ENCODE measurements around the gene MCRS1. TPM values are rescaled to one million over a fixed set of nuclear protein-coding genes. Genes with fewer than 3 reads are reported as not detected.

Gene MCRS1
- total and polyA plus RNA-seq, 7 experiments from 2014 or later = 55.5 to 85.2 (median 70.3) TPM

DNA sequence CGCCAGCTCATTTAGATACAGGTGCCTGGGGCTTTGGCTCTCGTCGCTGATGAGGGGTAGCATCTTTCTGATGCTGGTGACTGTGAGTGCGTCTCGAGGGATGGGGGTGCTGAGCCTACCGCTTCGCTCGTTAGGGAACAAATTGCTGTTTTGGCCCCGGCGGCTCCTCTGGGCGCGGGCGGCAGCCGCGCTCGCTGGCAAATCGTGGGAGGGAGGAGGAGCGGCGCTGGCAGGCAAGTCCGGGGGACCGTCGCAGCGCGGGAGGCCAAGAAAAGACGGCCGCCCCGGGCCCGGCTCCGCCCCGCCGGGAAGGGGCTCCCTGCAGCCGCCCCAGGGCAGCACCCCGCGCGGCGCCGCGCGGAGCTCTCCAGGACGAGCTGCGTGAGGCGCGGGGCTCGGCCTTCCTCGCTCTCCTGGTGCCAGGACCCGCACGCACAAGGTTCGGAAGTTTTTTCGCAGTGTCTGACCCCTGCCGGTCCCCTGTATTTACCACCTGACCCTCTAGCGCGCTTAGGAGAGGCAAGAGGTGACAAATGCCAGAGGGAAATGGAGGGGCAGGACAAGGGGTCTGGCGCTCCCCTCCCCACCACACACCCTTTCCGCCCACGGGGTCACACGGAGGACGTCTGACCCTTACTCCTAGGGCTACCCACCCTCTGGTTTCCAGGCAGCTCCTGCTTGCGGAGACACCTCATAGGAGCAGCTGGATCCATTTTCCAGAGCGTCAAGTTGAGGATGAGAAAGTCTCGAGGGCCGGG, 30.0 kb downstream of the MCRS1 start:
- ChIA-PET CTCF (interaction anchor here (0.6 to 1.5 kb wide), 2 partner anchors 85 to 863 kb away, joined by 3 to 4 read pairs; partner anchors contain the start of gene LARP4), POLR2A (interaction anchor here (1.0 to 1.8 kb wide), 4 partner anchors 16 to 349 kb away, joined by 3 to 4 read pairs (median 3); partner anchors contain the start of genes PRPF40B and TUBA1A)
- ATAC-seq = peak; percentile 15
- H3K27me3 Mint-ChIP-seq = peaks cover 0 to 59% (median 6%) of the 10 kb centered on the region in 5 donors
- intact Hi-C loops (cut with micrococcal nuclease) = loop anchor here (1.0 to 5.0 kb wide), 9 partner anchors 15 to 469 kb away; partner anchors contain the start of genes MCRS1 (in 2 of the 2), PRPF40B (in 2 of the 2), RHEBL1 (in 1 of the 2) and TMBIM6 (in 1 of the 2)
- no peaks in the 10 kb centered on the region for H3K9me3 Mint-ChIP-seq
- Histone ChIP-seq H3K27ac (ENCODE audit: low read depth, low read length) (peak overlapping the region; percentile 11), H3K27me3 (ENCODE audit: control insufficient read depth in 2 of 2, insufficient read depth in 2 of 2, low read length in 2 of 2) (no peaks in the 10 kb centered on the region), H3K4me1 (ENCODE audit: control insufficient read depth in 2 of 2, insufficient read depth in 2 of 2, low read length in 2 of 2) (peaks cover 14 to 15% of the 10 kb centered on the region in 2 donors), H3K36me3 (ENCODE audit: control insufficient read depth in 2 of 3, insufficient read depth in 3 of 3, low read length in 3 of 3) (no peaks in the 10 kb centered on the region), H3K9me3 (ENCODE audit: control insufficient read depth in 2 of 3, low read length in 3 of 3) (no peaks in the 10 kb centered on the region), H3K4me3 (ENCODE audit: low read length) (peak overlapping the region; percentile 69)
- H3K4me3 Mint-ChIP-seq = peak overlapping the region; percentile 66 to 89 (median 84)
- peaks cover 10 to 30% (median 20%) of the 10 kb centered on the region in 7 donors for H3K4me1 Mint-ChIP-seq
- H3K27ac Mint-ChIP-seq = peak overlapping the region in 3 of 9 donors; percentile 21 to 81 (median 40)
- DNase-seq = peak in 4 of 9 donors; percentile 25 to 56 (median 28)
- H3K36me3 Mint-ChIP-seq = no peaks in the 10 kb centered on the region

DNA sequence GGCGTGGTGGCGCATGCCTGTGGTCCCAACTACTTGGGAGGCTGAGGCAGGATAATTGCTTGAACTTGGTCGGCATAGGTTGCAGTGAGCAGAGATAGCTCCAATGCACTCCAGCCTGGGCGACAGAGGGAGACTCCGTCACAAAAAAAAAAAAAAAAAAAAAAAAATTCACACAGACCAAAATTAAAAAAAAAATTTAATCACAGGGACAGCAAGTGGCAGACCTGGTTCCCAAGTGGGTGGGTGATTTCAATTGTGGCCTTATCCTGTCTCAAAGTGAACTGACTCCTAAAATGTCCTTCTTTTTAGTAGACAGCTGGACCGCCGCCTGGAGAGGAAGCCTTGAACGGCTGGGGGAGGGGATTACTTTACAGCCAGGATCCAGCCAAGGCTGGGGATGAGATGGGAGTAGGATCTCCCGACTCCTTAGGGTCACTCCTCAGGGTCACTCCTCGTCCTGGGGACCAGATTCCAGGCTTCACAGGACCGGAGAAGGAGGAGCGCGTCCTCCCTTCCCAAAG, 30.7 kb downstream of the MCRS1 start:
- DNase-seq (no peak), ATAC-seq (no peak)
- Mint-ChIP-seq H3K36me3 (no peaks in the 10 kb centered on the region), H3K27ac (peak overlapping the region in 2 of 9 donors; percentile 40 to 77), H3K9me3 (no peaks in the 10 kb centered on the region), H3K4me3 (peak overlapping the region; percentile 66 to 89 (median 82)), H3K4me1 (peaks cover 9 to 28% (median 20%) of the 10 kb centered on the region in 7 donors), H3K27me3 (peaks cover 0 to 59% (median 6%) of the 10 kb centered on the region in 5 donors)
- no peaks in the 10 kb centered on the region for H3K36me3 ChIP-seq (ENCODE audit: control insufficient read depth in 2 of 3, insufficient read depth in 3 of 3, low read length in 3 of 3)
- peak overlapping the region; percentile 69 for H3K4me3 ChIP-seq (ENCODE audit: low read length)
- H3K4me1 ChIP-seq (ENCODE audit: control insufficient read depth in 2 of 2, insufficient read depth in 2 of 2, low read length in 2 of 2) = peaks cover 14 to 15% of the 10 kb centered on the region in 2 donors
- no peaks in the 10 kb centered on the region for H3K9me3 ChIP-seq (ENCODE audit: control insufficient read depth in 2 of 3, low read length in 3 of 3)
- intact Hi-C loops (cut with micrococcal nuclease) = loop anchor here in 1 of 2 donors (5.0 kb wide), 1 partner anchor 85 kb away; the partner anchor contains the start of gene PRPF40B
- H3K27me3 ChIP-seq (ENCODE audit: control insufficient read depth in 2 of 2, insufficient read depth in 2 of 2, low read length in 2 of 2) = no peaks in the 10 kb centered on the region
- POLR2A ChIA-PET = interaction anchor here (0.7 to 1.8 kb wide), 7 partner anchors 10 to 571 kb away, joined by 3 to 4 read pairs (median 3); partner anchors contain the start of genes PRPF40B and TUBA1A
- no peak overlapping the region for H3K27ac ChIP-seq (ENCODE audit: low read depth, low read length)
- CTCF ChIA-PET = interaction anchor here (0.6 to 1.5 kb wide), 2 partner anchors 85 to 863 kb away, joined by 3 to 4 read pairs; partner anchors contain the start of gene LARP4

DNA sequence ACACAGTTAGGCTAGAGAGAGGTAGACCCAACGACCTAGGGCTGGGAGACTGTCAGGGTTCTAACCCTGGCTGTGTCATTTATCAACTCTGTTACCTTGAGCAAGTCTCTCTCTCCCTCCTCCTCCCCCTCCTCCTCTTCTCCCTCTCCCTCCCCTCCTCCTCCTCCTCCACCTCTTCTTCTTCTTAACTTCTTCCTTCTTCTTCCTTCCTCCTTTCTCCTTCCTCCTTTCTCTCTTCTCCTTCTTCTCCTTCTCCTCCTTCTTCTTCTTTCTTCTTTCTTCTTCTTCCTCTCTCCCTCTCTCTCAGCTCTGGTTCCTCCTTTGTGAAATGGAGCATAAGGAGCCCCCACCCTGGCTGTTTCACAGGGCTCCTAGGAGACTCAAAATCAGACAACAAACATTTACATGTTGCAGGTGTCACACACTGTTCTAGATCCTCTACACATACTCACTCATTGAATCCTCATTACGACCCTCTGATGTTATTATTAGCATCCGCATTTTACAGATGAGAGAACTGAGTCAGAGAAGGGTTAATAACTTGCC, 31.3 kb downstream of the MCRS1 start:
- Mint-ChIP-seq H3K4me3 (peak overlapping the region; percentile 9 to 86 (median 78)), H3K36me3 (no peaks in the 10 kb centered on the region), H3K27me3 (peaks cover 0 to 56% (median 6%) of the 10 kb centered on the region in 5 donors), H3K4me1 (peaks cover 9 to 26% (median 16%) of the 10 kb centered on the region in 7 donors), H3K27ac (no peak overlapping the region), H3K9me3 (no peaks in the 10 kb centered on the region)
- ChIA-PET POLR2A (interaction anchor here (0.7 to 1.4 kb wide), 4 partner anchors 9 to 571 kb away, joined by 3 read pairs; no protein-coding TSS in a partner anchor), CTCF (interaction anchor here (1.0 kb wide), 1 partner anchor 178 kb away, joined by 3 read pairs; no protein-coding TSS in a partner anchor)
- Histone ChIP-seq H3K27ac (ENCODE audit: low read depth, low read length) (no peak overlapping the region), H3K4me1 (ENCODE audit: control insufficient read depth in 2 of 2, insufficient read depth in 2 of 2, low read length in 2 of 2) (peaks cover 14 to 15% of the 10 kb centered on the region in 2 donors), H3K4me3 (ENCODE audit: low read length) (no peak overlapping the region), H3K27me3 (ENCODE audit: control insufficient read depth in 2 of 2, insufficient read depth in 2 of 2, low read length in 2 of 2) (no peaks in the 10 kb centered on the region), H3K36me3 (ENCODE audit: control insufficient read depth in 2 of 3, insufficient read depth in 3 of 3, low read length in 3 of 3) (no peaks in the 10 kb centered on the region), H3K9me3 (ENCODE audit: control insufficient read depth in 2 of 3, low read length in 3 of 3) (no peaks in the 10 kb centered on the region)
- no peak for DNase-seq
- intact Hi-C loops (cut with micrococcal nuclease) = loop anchor here in 1 of 2 donors (5.0 kb wide), 1 partner anchor 86 kb away; the partner anchor contains the start of gene PRPF40B
- ATAC-seq = no peak

DNA sequence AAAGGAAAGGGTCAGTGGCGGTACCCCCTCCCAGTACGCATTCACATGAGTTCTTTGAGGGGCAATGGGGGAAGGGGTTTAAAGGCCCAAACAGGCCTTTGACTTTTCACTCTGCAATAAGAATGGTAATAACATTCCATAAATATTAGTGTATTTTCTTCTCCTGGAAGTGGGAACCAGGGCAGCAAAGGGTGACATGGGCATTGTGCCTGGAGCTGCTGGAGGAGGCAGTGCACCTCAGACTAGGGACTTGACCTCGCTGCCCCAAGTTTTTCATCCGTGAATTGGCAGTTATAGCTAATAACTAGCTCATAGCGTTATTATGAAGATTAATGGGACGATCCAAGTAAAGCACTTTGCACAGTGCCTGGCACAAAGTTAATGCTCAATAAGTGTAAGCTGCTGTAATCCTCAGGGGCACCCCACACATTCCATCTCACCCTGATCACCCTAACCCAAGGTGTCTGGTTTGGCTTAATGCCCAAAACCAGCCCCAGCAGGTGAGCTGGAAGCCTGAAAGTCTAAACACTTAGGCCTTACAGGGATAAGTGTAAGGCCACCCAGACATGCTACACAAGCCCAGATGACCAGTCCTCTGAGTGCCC, 31.9 kb downstream of the MCRS1 start:
- Mint-ChIP-seq H3K27me3 (peaks cover 0 to 51% (median 6%) of the 10 kb centered on the region in 5 donors), H3K27ac (no peak overlapping the region), H3K4me1 (peaks cover 9 to 21% (median 13%) of the 10 kb centered on the region in 7 donors), H3K9me3 (no peaks in the 10 kb centered on the region), H3K4me3 (no peak overlapping the region), H3K36me3 (no peaks in the 10 kb centered on the region)
- Histone ChIP-seq H3K4me1 (ENCODE audit: control insufficient read depth in 2 of 2, insufficient read depth in 2 of 2, low read length in 2 of 2) (peaks cover 14 to 15% of the 10 kb centered on the region in 2 donors), H3K36me3 (ENCODE audit: control insufficient read depth in 2 of 3, insufficient read depth in 3 of 3, low read length in 3 of 3) (no peaks in the 10 kb centered on the region), H3K27ac (ENCODE audit: low read depth, low read length) (no peak overlapping the region), H3K9me3 (ENCODE audit: control insufficient read depth in 2 of 3, low read length in 3 of 3) (no peaks in the 10 kb centered on the region), H3K4me3 (ENCODE audit: low read length) (no peak overlapping the region), H3K27me3 (ENCODE audit: control insufficient read depth in 2 of 2, insufficient read depth in 2 of 2, low read length in 2 of 2) (no peaks in the 10 kb centered on the region)
- ChIA-PET POLR2A (interaction anchor here (1.4 kb wide), 1 partner anchor 8 kb away, joined by 3 read pairs; no protein-coding TSS in a partner anchor), CTCF (interaction anchor here (1.0 kb wide), 1 partner anchor 177 kb away, joined by 3 read pairs; no protein-coding TSS in a partner anchor)
- no peak for DNase-seq
- no peak for ATAC-seq
- intact Hi-C loops (cut with micrococcal nuclease) = loop anchor here in 1 of 2 donors (5.0 kb wide), 1 partner anchor 86 kb away; the partner anchor contains the start of gene PRPF40B

GRCh38 chr12:49534731-49535278, 33.1 kb downstream of the MCRS1 start:
- Histone ChIP-seq H3K27me3 (ENCODE audit: control insufficient read depth in 2 of 2, insufficient read depth in 2 of 2, low read length in 2 of 2) (no peaks in the 10 kb centered on the region), H3K36me3 (ENCODE audit: control insufficient read depth in 2 of 3, insufficient read depth in 3 of 3, low read length in 3 of 3) (no peaks in the 10 kb centered on the region), H3K9me3 (ENCODE audit: control insufficient read depth in 2 of 3, low read length in 3 of 3) (no peaks in the 10 kb centered on the region), H3K4me1 (ENCODE audit: control insufficient read depth in 2 of 2, insufficient read depth in 2 of 2, low read length in 2 of 2) (peaks cover 9 to 10% of the 10 kb centered on the region in 2 donors), H3K27ac (ENCODE audit: low read depth, low read length) (no peak overlapping the region), H3K4me3 (ENCODE audit: low read length) (no peak overlapping the region)
- no peak for ATAC-seq
- POLR2A ChIA-PET = interaction anchor here (0.6 kb wide), 1 partner anchor 1125 kb away, joined by 3 read pairs; no protein-coding TSS in a partner anchor
- no peak for DNase-seq
- H3K4me3 Mint-ChIP-seq = no peak overlapping the region
- no peaks in the 10 kb centered on the region for H3K9me3 Mint-ChIP-seq
- peaks cover 0 to 14% (median 5%) of the 10 kb centered on the region in 7 donors for H3K4me1 Mint-ChIP-seq
- peak overlapping the region in 1 of 9 donors; percentile 21 for H3K27ac Mint-ChIP-seq
- CTCF ChIA-PET = interaction anchor here (0.6 kb wide), 1 partner anchor 43 kb away, joined by 3 read pairs; no protein-coding TSS in a partner anchor
- no peaks in the 10 kb centered on the region for H3K36me3 Mint-ChIP-seq
- peaks cover 0 to 39% (median 4%) of the 10 kb centered on the region in 5 donors for H3K27me3 Mint-ChIP-seq
- intact Hi-C loops (cut with micrococcal nuclease) = loop anchor here in 1 of 2 donors (5.0 kb wide), 1 partner anchor 87 kb away; the partner anchor contains the start of gene PRPF40B
